Activated CD4-positive, alpha-beta memory T cell treated with anti-CD3 and anti-CD28 coated beads, Interleukin-2, amount 10 ng/mL, durations not matched to agents 7 days and 5 days (primary cell): ENCODE results near the gene ATXN7L1. TPM values are rescaled to one million over a fixed set of nuclear protein-coding genes. Genes with fewer than 3 reads are reported as not detected.
A peak's percentile ranks its signal among the peaks of the same experiment; 100 is the strongest.

Source experiments
- CTCF ChIA-PET: fragments of 350-600 bp; sonication (Branson Sonifier 250); formaldehyde crosslinking; loops from one replicate; lab custom pipeline; 2021; ENCODE audit warnings: antibody characterized with exemption, inconsistent platforms; lab: Charles Lee
- POLR2A ChIA-PET: fragments of 350-600 bp; sonication (Branson Sonifier 250); formaldehyde crosslinking; loops from one replicate; lab custom pipeline; 2021; ENCODE audit warnings: antibody characterized with exemption; lab: Charles Lee
- DNase-seq: peaks from one replicate; pipeline ENCODE4 v3.0.0-alpha.2; 2020
- H3K27ac Mint-ChIP-seq: one replicate; pipeline ENCODE4 v1.8.0; 2021; ENCODE audit warnings: mild to moderate bottlenecking, mixed read lengths
- H3K27me3 Mint-ChIP-seq: one replicate; pipeline ENCODE4 v1.8.0; 2021; ENCODE audit warnings: mixed read lengths
- H3K36me3 Mint-ChIP-seq: one replicate; pipeline ENCODE4 v1.8.0; 2021; ENCODE audit warnings: low read depth, mixed read lengths
- H3K4me1 Mint-ChIP-seq: one replicate; pipeline ENCODE4 v1.8.0; 2021; ENCODE audit warnings: mixed read lengths
- H3K4me3 Mint-ChIP-seq: one replicate; pipeline ENCODE4 v1.8.0; 2021; ENCODE audit warnings: mild to moderate bottlenecking, mixed read lengths
- H3K9me3 Mint-ChIP-seq: one replicate; pipeline ENCODE4 v1.8.0; 2021; ENCODE audit warnings: mixed read lengths
- total RNA-seq, 2 experiments: library from RNA; stranded (reverse); gene quantifications; one replicate each; pipeline ENCODE4 v1.2.3, GENCODE V29; 2021

The ATXN7L1 gene
- total RNA-seq, 2 experiments from 2014 or later, result 27.1 to 28.1 TPM

GRCh38 chr7:105871142-105871541, 5.3 kb downstream of the ATXN7L1 start:
- Mint-ChIP-seq H3K27ac (no peak overlapping the region), H3K27me3 (no peaks in the 10 kb centered on the region), H3K4me3 (no peak overlapping the region), H3K36me3 (peaks cover 10% of the 10 kb centered on the region), H3K9me3 (no peaks in the 10 kb centered on the region), H3K4me1 (peaks cover 24% of the 10 kb centered on the region)
- POLR2A ChIA-PET, result interaction anchor here (1.9 kb wide), 1 partner anchor 21 kb away, joined by 5 read pairs; no protein-coding TSS in a partner anchor
- CTCF ChIA-PET, result interaction anchor here (0.6 kb wide), 1 partner anchor 199 kb away, joined by 4 read pairs; no protein-coding TSS in a partner anchor
- no peak for DNase-seq

GRCh38 chr7:105866102-105866801, 10.1 kb downstream of the ATXN7L1 start:
- H3K27ac Mint-ChIP-seq, result no peak overlapping the region
- no peaks in the 10 kb centered on the region for H3K4me1 Mint-ChIP-seq
- ChIA-PET CTCF (no interaction called here), POLR2A (no interaction called here)
- no peaks in the 10 kb centered on the region for H3K36me3 Mint-ChIP-seq
- no peak overlapping the region for H3K4me3 Mint-ChIP-seq
- DNase-seq, result no peak
- H3K9me3 Mint-ChIP-seq, result no peaks in the 10 kb centered on the region
- H3K27me3 Mint-ChIP-seq, result peaks cover 3% of the 10 kb centered on the region

- no peaks in the 10 kb centered on the region for H3K36me3 Mint-ChIP-seq
- H3K4me3 Mint-ChIP-seq, result no peak overlapping the region
- DNase-seq, result no peak
- ChIA-PET POLR2A (no interaction called here), CTCF (interaction anchor here (0.7 to 1.9 kb wide), 2 partner anchors 91 to 103 kb away, joined by 3 to 5 read pairs; no protein-coding TSS in a partner anchor)
- no peaks in the 10 kb centered on the region for H3K4me1 Mint-ChIP-seq
- peaks cover 9% of the 10 kb centered on the region for H3K27me3 Mint-ChIP-seq
- H3K27ac Mint-ChIP-seq, result no peak overlapping the region
- H3K9me3 Mint-ChIP-seq, result no peaks in the 10 kb centered on the region
Measured at GRCh38 chr7:105863876-105864275, 12.5 kb downstream of the ATXN7L1 start.

GRCh38 chr7:105862770-105863169, 13.6 kb downstream of the ATXN7L1 start:
- no peak overlapping the region for H3K4me3 Mint-ChIP-seq
- H3K4me1 Mint-ChIP-seq, result peaks cover 4% of the 10 kb centered on the region
- H3K27me3 Mint-ChIP-seq, result peaks cover 9% of the 10 kb centered on the region
- POLR2A ChIA-PET, result no interaction called here
- CTCF ChIA-PET, result interaction anchor here (1.9 kb wide), 1 partner anchor 102 kb away, joined by 5 read pairs; no protein-coding TSS in a partner anchor
- no peaks in the 10 kb centered on the region for H3K9me3 Mint-ChIP-seq
- DNase-seq, result no peak
- no peaks in the 10 kb centered on the region for H3K36me3 Mint-ChIP-seq
- no peak overlapping the region for H3K27ac Mint-ChIP-seq

GRCh38 chr7:105862276-105862675, 14.1 kb downstream of the ATXN7L1 start:
- ChIA-PET POLR2A (no interaction called here), CTCF (interaction anchor here (1.9 kb wide), 1 partner anchor 102 kb away, joined by 5 read pairs; no protein-coding TSS in a partner anchor)
- Mint-ChIP-seq H3K9me3 (no peaks in the 10 kb centered on the region), H3K27me3 (peaks cover 10% of the 10 kb centered on the region), H3K4me3 (no peak overlapping the region), H3K27ac (no peak overlapping the region), H3K4me1 (peaks cover 9% of the 10 kb centered on the region), H3K36me3 (no peaks in the 10 kb centered on the region)
- no peak for DNase-seq

- no peaks in the 10 kb centered on the region for H3K9me3 Mint-ChIP-seq
- CTCF ChIA-PET, result no interaction called here
- H3K36me3 Mint-ChIP-seq, result no peaks in the 10 kb centered on the region
- no peak overlapping the region for H3K4me3 Mint-ChIP-seq
- peaks cover 14% of the 10 kb centered on the region for H3K4me1 Mint-ChIP-seq
- peaks cover 13% of the 10 kb centered on the region for H3K27me3 Mint-ChIP-seq
- no peak for DNase-seq
- POLR2A ChIA-PET, result no interaction called here
- no peak overlapping the region for H3K27ac Mint-ChIP-seq
Measured at GRCh38 chr7:105861224-105861623, 15.2 kb downstream of the ATXN7L1 start.

- peaks cover 14% of the 10 kb centered on the region for H3K4me1 Mint-ChIP-seq
- DNase-seq, result no peak
- POLR2A ChIA-PET, result no interaction called here
- peaks cover 13% of the 10 kb centered on the region for H3K27me3 Mint-ChIP-seq
- no peak overlapping the region for H3K4me3 Mint-ChIP-seq
- H3K36me3 Mint-ChIP-seq, result no peaks in the 10 kb centered on the region
- no peaks in the 10 kb centered on the region for H3K9me3 Mint-ChIP-seq
- CTCF ChIA-PET, result no interaction called here
- no peak overlapping the region for H3K27ac Mint-ChIP-seq
Measured at GRCh38 chr7:105860793-105861192, 15.6 kb downstream of the ATXN7L1 start.

GRCh38 chr7:105857009-105857952, 19.1 kb downstream of the ATXN7L1 start:
- CTCF ChIA-PET, result interaction anchor here (1.2 kb wide), 1 partner anchor 10 kb away, joined by 3 read pairs; no protein-coding TSS in a partner anchor
- POLR2A ChIA-PET, result interaction anchor here (0.6 to 1.4 kb wide), 4 partner anchors 8 to 183 kb away, joined by 3 to 7 read pairs (median 4); no protein-coding TSS in a partner anchor
- peaks cover 13% of the 10 kb centered on the region for H3K27me3 Mint-ChIP-seq
- no peaks in the 10 kb centered on the region for H3K36me3 Mint-ChIP-seq
- no peak overlapping the region for H3K4me3 Mint-ChIP-seq
- H3K27ac Mint-ChIP-seq, result no peak overlapping the region
- H3K9me3 Mint-ChIP-seq, result no peaks in the 10 kb centered on the region
- no peak for DNase-seq
- peaks cover 19% of the 10 kb centered on the region for H3K4me1 Mint-ChIP-seq

- peaks cover 47% of the 10 kb centered on the region for H3K4me1 Mint-ChIP-seq
- no peaks in the 10 kb centered on the region for H3K9me3 Mint-ChIP-seq
- no peak for DNase-seq
- peaks cover 6% of the 10 kb centered on the region for H3K27me3 Mint-ChIP-seq
- peaks cover 10% of the 10 kb centered on the region for H3K36me3 Mint-ChIP-seq
- no peak overlapping the region for H3K4me3 Mint-ChIP-seq
- ChIA-PET POLR2A (no interaction called here), CTCF (interaction anchor here (0.7 kb wide), 4 partner anchors 56 to 188 kb away, joined by 3 to 5 read pairs (median 3); no protein-coding TSS in a partner anchor)
- no peak overlapping the region for H3K27ac Mint-ChIP-seq
Measured at GRCh38 chr7:105854498-105854897, 21.9 kb downstream of the ATXN7L1 start.

GRCh38 chr7:105853931-105854419, 22.4 kb downstream of the ATXN7L1 start:
- H3K36me3 Mint-ChIP-seq, result peaks cover 11% of the 10 kb centered on the region

GRCh38 chr7:105851064-105851463, 25.3 kb downstream of the ATXN7L1 start:
- no peak overlapping the region for H3K4me3 Mint-ChIP-seq

More at GRCh38 chr7:105853931-105854419, 22.4 kb downstream of the ATXN7L1 start:
- no peaks in the 10 kb centered on the region for H3K9me3 Mint-ChIP-seq
- H3K27me3 Mint-ChIP-seq, result peaks cover 6% of the 10 kb centered on the region
- no peak for DNase-seq
- CTCF ChIA-PET, result interaction anchor here (0.7 kb wide), 2 partner anchors 55 to 188 kb away, joined by 3 to 5 read pairs; no protein-coding TSS in a partner anchor
- H3K27ac Mint-ChIP-seq, result no peak overlapping the region
- H3K4me3 Mint-ChIP-seq, result no peak overlapping the region
- POLR2A ChIA-PET, result no interaction called here
- H3K4me1 Mint-ChIP-seq, result peaks cover 52% of the 10 kb centered on the region

More at GRCh38 chr7:105851064-105851463, 25.3 kb downstream of the ATXN7L1 start:
- no peak for DNase-seq
- ChIA-PET CTCF (interaction anchor here (1.0 to 4.9 kb wide), 5 partner anchors 26 to 198 kb away, joined by 4 to 22 read pairs (median 9); partner anchors contain the start of gene ATXN7L1), POLR2A (interaction anchor here (1.0 to 7.3 kb wide), 6 partner anchors 26 to 220 kb away, joined by 3 to 103 read pairs (median 4); partner anchors contain the start of gene ATXN7L1)
- Mint-ChIP-seq H3K4me1 (peaks cover 65% of the 10 kb centered on the region), H3K36me3 (peaks cover 27% of the 10 kb centered on the region), H3K27me3 (peaks cover 2% of the 10 kb centered on the region), H3K27ac (peak overlapping the region; percentile 37), H3K9me3 (peaks cover 11% of the 10 kb centered on the region)
